Measurements from ENCODE around the gene PRB4.
"Not testable (repeated sequence)": the region's sequence is repeated elsewhere in the genome, so short reads cannot be mapped to it uniquely, and the experiment has no call there.

The PRB4 gene

DNA sequence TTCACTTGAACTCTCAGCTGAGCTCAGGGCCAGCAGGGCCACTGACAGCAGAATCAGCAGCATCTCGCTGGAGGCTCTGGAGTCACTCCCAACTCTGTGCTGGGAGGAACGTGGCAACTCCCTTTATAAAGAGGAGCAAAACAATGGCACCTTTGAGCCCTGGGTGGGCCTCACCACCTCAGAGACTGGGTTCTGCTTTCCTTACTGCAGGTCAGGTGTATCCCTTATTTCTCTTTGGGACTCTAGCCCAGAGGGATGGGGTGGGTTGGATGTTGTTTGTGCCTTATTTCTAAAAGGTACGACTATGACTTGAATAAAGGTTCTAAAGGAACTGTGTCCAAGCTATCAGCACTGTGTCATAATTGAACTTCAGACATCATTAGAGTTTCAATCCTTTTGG, at the start of gene PRB4:
TSS of gene PRB4 (minus strand) at position 101 of the 400 bp plus-strand sequence. CDS start at position 63, 38 bp downstream.
- no peak for DNase-seq (ENCODE audit: low read depth, low spot score)
- no peaks in the 10 kb centered on the region for H3K4me1 ChIP-seq (ENCODE audit: insufficient read depth, insufficient read length)
- no peak within 1 kb of the TSS for H3K9ac ChIP-seq (ENCODE audit: insufficient read length, low read depth)
- H3K36me3 ChIP-seq (ENCODE audit: insufficient read depth, insufficient read length, low read length): no peaks in the 10 kb centered on the region
- no peaks in the 10 kb centered on the region for H3K9me3 ChIP-seq (ENCODE audit: insufficient read depth, low read length)
- no peak within 1 kb of the TSS for H3K4me3 ChIP-seq (ENCODE audit: insufficient read length, low read depth)
- no peaks in the 10 kb centered on the region for H3K27me3 ChIP-seq (ENCODE audit: insufficient read depth, insufficient read length)
- no peak for TF ChIP-seq ZNF274 (IDR thresholded peaks at IDR 0.05; ENCODE audit: low read depth, low read length)
- no peak for TF ChIP-seq YY1 (IDR thresholded peaks at IDR 0.05; ENCODE audit: insufficient read depth, insufficient read length)
- no peak for TF ChIP-seq SUZ12 (IDR thresholded peaks at IDR 0.05; ENCODE audit: extremely low read depth, insufficient read depth, insufficient read length)

DNA sequence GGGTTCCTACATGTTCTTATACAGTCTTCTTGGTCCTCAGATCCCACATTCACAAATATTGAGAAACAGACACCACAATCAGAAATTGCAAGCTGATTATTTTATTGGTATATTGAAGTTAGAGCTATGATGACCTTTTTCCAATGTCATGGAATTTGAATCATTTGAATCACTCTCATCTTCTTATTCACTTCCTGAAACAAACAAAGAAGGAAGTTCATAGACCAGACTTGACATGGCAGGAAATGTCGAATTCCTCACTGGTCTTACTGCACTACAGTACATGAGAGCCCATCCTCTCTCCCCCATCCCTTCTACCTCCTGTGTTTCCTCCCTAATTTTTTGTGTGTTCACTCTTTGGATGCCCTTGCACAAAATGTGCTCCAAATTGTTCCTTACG, 41.5 kb upstream of the PRB4 start:
- not testable (repeated sequence) for H3K9ac ChIP-seq (ENCODE audit: insufficient read length, low read depth); H3K4me1 ChIP-seq (ENCODE audit: insufficient read depth, insufficient read length); DNase-seq (ENCODE audit: low read depth, low spot score); H3K36me3 ChIP-seq (ENCODE audit: insufficient read depth, insufficient read length, low read length); H3K4me3 ChIP-seq (ENCODE audit: insufficient read length, low read depth); H3K27me3 ChIP-seq (ENCODE audit: insufficient read depth, insufficient read length); H3K9me3 ChIP-seq (ENCODE audit: insufficient read depth, low read length)

DNA sequence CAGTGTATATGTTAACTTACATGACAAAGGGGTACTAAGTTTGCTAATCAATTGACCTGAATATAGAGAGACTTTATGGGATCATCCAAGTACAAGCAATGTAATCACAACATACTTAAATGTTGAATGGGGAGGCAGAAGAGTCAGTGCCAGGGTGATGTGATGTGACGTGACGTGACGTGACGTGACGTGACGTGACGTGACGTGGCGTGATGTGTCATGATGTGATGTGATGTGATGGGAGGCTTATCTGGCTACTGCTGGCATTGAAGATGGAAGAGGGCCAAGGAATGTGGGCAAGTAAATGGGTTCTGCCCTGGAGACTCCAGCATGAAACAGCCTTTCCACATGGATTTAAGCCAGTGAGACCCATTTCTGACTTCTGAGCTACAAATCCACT, 38.2 kb upstream of the PRB4 start:
- TF ChIP-seq YY1 (IDR thresholded peaks at IDR 0.05; ENCODE audit: insufficient read depth, insufficient read length) (no peak), SUZ12 (IDR thresholded peaks at IDR 0.05; ENCODE audit: extremely low read depth, insufficient read depth, insufficient read length) (no peak), ZNF274 (IDR thresholded peaks at IDR 0.05; ENCODE audit: low read depth, low read length) (no peak)

DNA sequence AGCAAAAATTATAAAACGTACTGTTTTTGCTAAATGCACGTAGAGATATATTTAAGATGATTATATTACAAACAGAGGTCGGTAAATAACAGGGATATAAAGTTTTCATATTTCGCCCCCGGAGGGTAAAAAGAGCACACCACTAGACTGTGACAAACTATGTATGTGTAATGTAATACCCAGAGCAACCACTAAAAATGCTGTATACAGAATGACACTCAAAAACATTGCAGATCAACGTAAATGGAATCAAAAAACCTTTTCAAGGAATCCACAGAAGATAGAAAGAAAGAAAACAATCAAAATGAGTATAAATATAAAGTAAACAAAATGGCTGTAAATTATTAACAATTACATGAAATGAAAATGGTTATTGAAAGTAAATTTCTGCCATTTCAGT, 37.6 kb upstream of the PRB4 start:
- TF ChIP-seq SUZ12 (IDR thresholded peaks at IDR 0.05; ENCODE audit: extremely low read depth, insufficient read depth, insufficient read length): no peak
- TF ChIP-seq ZNF274 (IDR thresholded peaks at IDR 0.05; ENCODE audit: low read depth, low read length): no peak
- no peak for TF ChIP-seq YY1 (IDR thresholded peaks at IDR 0.05; ENCODE audit: insufficient read depth, insufficient read length)
- no peak overlapping the region for H3K4me3 ChIP-seq (ENCODE audit: insufficient read length, low read depth)
- no peaks in the 10 kb centered on the region for H3K27me3 ChIP-seq (ENCODE audit: insufficient read depth, insufficient read length)
- H3K9ac ChIP-seq (ENCODE audit: insufficient read length, low read depth): no peak overlapping the region
- DNase-seq (ENCODE audit: low read depth, low spot score): no peak
- H3K4me1 ChIP-seq (ENCODE audit: insufficient read depth, insufficient read length): no peaks in the 10 kb centered on the region
- no peaks in the 10 kb centered on the region for H3K36me3 ChIP-seq (ENCODE audit: insufficient read depth, insufficient read length, low read length)
- H3K9me3 ChIP-seq (ENCODE audit: insufficient read depth, low read length): no peaks in the 10 kb centered on the region

More for the DNA sequence above, 38.2 kb upstream of the PRB4 start:
- Histone ChIP-seq H3K36me3 (ENCODE audit: insufficient read depth, insufficient read length, low read length) (no peaks in the 10 kb centered on the region), H3K27me3 (ENCODE audit: insufficient read depth, insufficient read length) (no peaks in the 10 kb centered on the region), H3K4me1 (ENCODE audit: insufficient read depth, insufficient read length) (no peaks in the 10 kb centered on the region), H3K4me3 (ENCODE audit: insufficient read length, low read depth) (no peak overlapping the region), H3K9ac (ENCODE audit: insufficient read length, low read depth) (no peak overlapping the region), H3K9me3 (ENCODE audit: insufficient read depth, low read length) (no peaks in the 10 kb centered on the region)
- DNase-seq (ENCODE audit: low read depth, low spot score): no peak

DNA sequence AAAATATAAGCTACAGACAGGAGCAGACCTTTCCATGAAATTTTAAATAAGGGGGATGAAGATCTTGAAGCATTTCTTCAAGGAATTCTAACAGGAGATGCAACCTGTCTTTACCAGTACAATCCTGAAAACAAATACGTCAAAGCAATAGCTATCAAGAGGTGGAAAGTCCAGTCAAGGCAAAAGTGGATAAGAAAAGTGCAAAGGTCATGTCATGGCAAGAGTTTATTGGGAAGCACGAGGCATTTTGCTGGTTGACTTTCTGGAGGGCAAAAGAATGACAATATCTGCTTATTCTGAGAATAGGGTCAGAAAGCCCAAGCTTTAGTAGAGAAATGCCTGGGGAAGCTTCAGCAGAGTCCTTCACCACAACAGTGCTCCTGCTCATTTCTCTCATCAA, 34.3 kb upstream of the PRB4 start:
- H3K36me3 ChIP-seq (ENCODE audit: insufficient read depth, insufficient read length, low read length): no peaks in the 10 kb centered on the region
- no peak for DNase-seq (ENCODE audit: low read depth, low spot score)
- TF ChIP-seq YY1 (IDR thresholded peaks at IDR 0.05; ENCODE audit: insufficient read depth, insufficient read length) (no peak), ZNF274 (IDR thresholded peaks at IDR 0.05; ENCODE audit: low read depth, low read length) (no peak), SUZ12 (IDR thresholded peaks at IDR 0.05; ENCODE audit: extremely low read depth, insufficient read depth, insufficient read length) (no peak)
- H3K4me3 ChIP-seq (ENCODE audit: insufficient read length, low read depth): no peak overlapping the region
- no peaks in the 10 kb centered on the region for H3K4me1 ChIP-seq (ENCODE audit: insufficient read depth, insufficient read length)
- no peaks in the 10 kb centered on the region for H3K9me3 ChIP-seq (ENCODE audit: insufficient read depth, low read length)
- H3K27me3 ChIP-seq (ENCODE audit: insufficient read depth, insufficient read length): no peaks in the 10 kb centered on the region
- no peak overlapping the region for H3K9ac ChIP-seq (ENCODE audit: insufficient read length, low read depth)

DNA sequence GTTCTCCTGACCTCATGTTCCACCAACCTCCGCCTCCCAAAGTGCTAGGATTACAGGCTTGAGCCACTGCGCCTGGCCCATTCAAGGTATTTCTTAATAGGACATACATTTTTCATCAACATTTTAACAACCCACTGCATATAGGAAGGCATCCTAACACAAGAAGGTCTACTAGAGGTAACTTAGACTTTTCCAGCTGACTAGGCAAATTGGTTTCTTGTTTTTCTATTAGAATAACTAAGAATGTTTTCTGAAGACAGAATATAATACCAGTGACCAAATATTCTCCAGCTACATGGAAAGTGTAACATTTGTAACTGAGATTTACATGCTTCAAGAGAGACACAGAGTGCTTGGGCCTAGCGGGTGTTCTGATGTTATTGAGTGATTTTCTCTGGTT, 14.2 kb upstream of the PRB4 start:
- Histone ChIP-seq H3K27me3 (ENCODE audit: insufficient read depth, insufficient read length) (no peaks in the 10 kb centered on the region), H3K4me1 (ENCODE audit: insufficient read depth, insufficient read length) (no peaks in the 10 kb centered on the region), H3K9me3 (ENCODE audit: insufficient read depth, low read length) (no peaks in the 10 kb centered on the region), H3K4me3 (ENCODE audit: insufficient read length, low read depth) (no peak overlapping the region), H3K36me3 (ENCODE audit: insufficient read depth, insufficient read length, low read length) (no peaks in the 10 kb centered on the region), H3K9ac (ENCODE audit: insufficient read length, low read depth) (no peak overlapping the region)
- DNase-seq (ENCODE audit: low read depth, low spot score): no peak
- TF ChIP-seq ZNF274 (IDR thresholded peaks at IDR 0.05; ENCODE audit: low read depth, low read length): no peak
- TF ChIP-seq SUZ12 (IDR thresholded peaks at IDR 0.05; ENCODE audit: extremely low read depth, insufficient read depth, insufficient read length): no peak
- TF ChIP-seq YY1 (IDR thresholded peaks at IDR 0.05; ENCODE audit: insufficient read depth, insufficient read length): no peak

DNA sequence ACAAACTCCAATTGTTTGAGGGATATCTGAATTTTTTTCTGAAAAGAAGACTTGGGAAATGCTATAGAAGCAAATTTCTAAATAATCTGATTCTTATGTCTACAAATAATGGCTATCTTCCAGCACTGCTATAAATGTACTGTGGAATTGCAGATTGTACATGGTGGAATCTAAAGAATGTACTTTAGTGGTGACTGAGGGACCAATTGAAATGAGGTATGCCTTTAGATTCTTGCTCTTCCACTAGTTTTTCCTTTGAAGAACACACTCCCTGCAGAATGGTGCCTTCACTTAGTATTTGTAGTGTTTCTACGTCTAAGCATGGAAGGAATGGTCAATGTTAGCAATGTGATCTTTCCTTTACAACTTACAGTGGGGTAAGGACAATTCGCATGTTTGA, 11.7 kb upstream of the PRB4 start:
- Histone ChIP-seq H3K27me3 (ENCODE audit: insufficient read depth, insufficient read length) (no peaks in the 10 kb centered on the region), H3K9ac (ENCODE audit: insufficient read length, low read depth) (no peak overlapping the region), H3K9me3 (ENCODE audit: insufficient read depth, low read length) (no peaks in the 10 kb centered on the region), H3K4me1 (ENCODE audit: insufficient read depth, insufficient read length) (no peaks in the 10 kb centered on the region), H3K4me3 (ENCODE audit: insufficient read length, low read depth) (no peak overlapping the region), H3K36me3 (ENCODE audit: insufficient read depth, insufficient read length, low read length) (no peaks in the 10 kb centered on the region)
- no peak for DNase-seq (ENCODE audit: low read depth, low spot score)
- no peak for TF ChIP-seq ZNF274 (IDR thresholded peaks at IDR 0.05; ENCODE audit: low read depth, low read length)
- TF ChIP-seq YY1 (IDR thresholded peaks at IDR 0.05; ENCODE audit: insufficient read depth, insufficient read length): no peak
- no peak for TF ChIP-seq SUZ12 (IDR thresholded peaks at IDR 0.05; ENCODE audit: extremely low read depth, insufficient read depth, insufficient read length)

DNA sequence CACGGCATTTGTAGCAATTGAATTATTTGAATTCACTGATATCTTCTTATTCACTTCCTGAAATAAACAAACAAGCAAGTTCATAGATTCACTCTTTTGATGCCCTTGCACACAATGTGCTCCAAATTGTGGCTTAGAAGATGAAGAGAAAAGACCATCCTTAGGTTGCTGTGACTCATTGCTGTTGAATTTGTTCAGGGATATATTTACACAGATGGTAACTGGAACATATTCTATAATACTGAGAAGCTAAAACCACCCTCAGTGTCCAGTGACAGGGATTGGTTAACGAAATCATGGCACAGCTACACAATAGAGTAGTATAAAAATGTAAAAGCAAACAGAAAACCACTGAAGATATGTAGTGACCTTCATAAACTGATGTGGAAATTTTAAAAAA, 3.1 kb downstream of the PRB4 start:
- Histone ChIP-seq H3K36me3 (ENCODE audit: insufficient read depth, insufficient read length, low read length) (no peaks in the 10 kb centered on the region), H3K9ac (ENCODE audit: insufficient read length, low read depth) (no peak overlapping the region), H3K4me1 (ENCODE audit: insufficient read depth, insufficient read length) (no peaks in the 10 kb centered on the region), H3K4me3 (ENCODE audit: insufficient read length, low read depth) (no peak overlapping the region), H3K27me3 (ENCODE audit: insufficient read depth, insufficient read length) (no peaks in the 10 kb centered on the region), H3K9me3 (ENCODE audit: insufficient read depth, low read length) (no peaks in the 10 kb centered on the region)
- TF ChIP-seq SUZ12 (IDR thresholded peaks at IDR 0.05; ENCODE audit: extremely low read depth, insufficient read depth, insufficient read length): no peak
- TF ChIP-seq ZNF274 (IDR thresholded peaks at IDR 0.05; ENCODE audit: low read depth, low read length): no peak
- no peak for TF ChIP-seq YY1 (IDR thresholded peaks at IDR 0.05; ENCODE audit: insufficient read depth, insufficient read length)
- no peak for DNase-seq (ENCODE audit: low read depth, low spot score)

All from NT2/D1 (cell line).